ENCODE data around the gene SUPT3H. TPM values are rescaled to one million over a fixed set of nuclear protein-coding genes. Genes with fewer than 3 reads are reported as not detected.

The SUPT3H gene
- total RNA-seq, 1 experiment from 2014 or later, result 3.6 TPM

GRCh38 chr6:44805238-44805846 is 572.4 kb downstream of the SUPT3H start:
- TF ChIP-seq EZH2phosphoT487 (IDR thresholded peaks at IDR 0.05; ENCODE audit: borderline replicate concordance, low read length) (no peak), EZH2 (IDR thresholded peaks at IDR 0.05; ENCODE audit: low read length, unreplicated experiment) (no peak)
- TF ChIP-seq, protein P1, sequence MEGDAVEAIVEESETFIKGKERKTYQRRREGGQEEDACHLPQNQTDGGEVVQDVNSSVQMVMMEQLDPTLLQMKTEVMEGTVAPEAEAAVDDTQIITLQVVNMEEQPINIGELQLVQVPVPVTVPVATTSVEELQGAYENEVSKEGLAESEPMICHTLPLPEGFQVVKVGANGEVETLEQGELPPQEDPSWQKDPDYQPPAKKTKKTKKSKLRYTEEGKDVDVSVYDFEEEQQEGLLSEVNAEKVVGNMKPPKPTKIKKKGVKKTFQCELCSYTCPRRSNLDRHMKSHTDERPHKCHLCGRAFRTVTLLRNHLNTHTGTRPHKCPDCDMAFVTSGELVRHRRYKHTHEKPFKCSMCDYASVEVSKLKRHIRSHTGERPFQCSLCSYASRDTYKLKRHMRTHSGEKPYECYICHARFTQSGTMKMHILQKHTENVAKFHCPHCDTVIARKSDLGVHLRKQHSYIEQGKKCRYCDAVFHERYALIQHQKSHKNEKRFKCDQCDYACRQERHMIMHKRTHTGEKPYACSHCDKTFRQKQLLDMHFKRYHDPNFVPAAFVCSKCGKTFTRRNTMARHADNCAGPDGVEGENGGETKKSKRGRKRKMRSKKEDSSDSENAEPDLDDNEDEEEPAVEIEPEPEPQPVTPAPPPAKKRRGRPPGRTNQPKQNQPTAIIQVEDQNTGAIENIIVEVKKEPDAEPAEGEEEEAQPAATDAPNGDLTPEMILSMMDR (conservative IDR thresholded peaks at IDR 0.05; ENCODE audit: low read depth, low read length), result no peak
- Histone ChIP-seq H3K4me1 (ENCODE audit: insufficient read depth, low read length) (no peaks in the 10 kb centered on the region), H3K79me2 (ENCODE audit: low read length) (no peaks in the 10 kb centered on the region), H3K4me3 (ENCODE audit: low read length) (no peak overlapping the region), H3K9ac (ENCODE audit: low read length) (no peak overlapping the region), H3K27me3 (ENCODE audit: low read length) (peaks cover 11% of the 10 kb centered on the region; the same call in 1 of the 2 replicates), H3K4me2 (ENCODE audit: low read length) (no peak overlapping the region), H2AFZ (ENCODE audit: low read length) (no peak overlapping the region), H3K27ac (ENCODE audit: low read length) (no peak overlapping the region), H3K36me3 (ENCODE audit: low read depth, low read length) (no peaks in the 10 kb centered on the region), H3K9me2 (replicated peaks; ENCODE audit: low read length) (no peaks in the 10 kb centered on the region), H3F3A (ENCODE audit: low read length, unreplicated experiment) (no peaks in the 10 kb centered on the region), H3K9me3 (ENCODE audit: low read length) (no peaks in the 10 kb centered on the region), H4K20me1 (ENCODE audit: low read length) (no peaks in the 10 kb centered on the region)
- DNase-seq (no peak), ATAC-seq (no peak)
- CTCF ChIA-PET, result no interaction called here
- POLR2A ChIA-PET (ENCODE audit: unreplicated experiment), result no interaction called here
- no TSS peak for BruUV-seq (replicated peaks)
- intact Hi-C loops (cut with micrococcal nuclease), result no loop called here

DNA sequence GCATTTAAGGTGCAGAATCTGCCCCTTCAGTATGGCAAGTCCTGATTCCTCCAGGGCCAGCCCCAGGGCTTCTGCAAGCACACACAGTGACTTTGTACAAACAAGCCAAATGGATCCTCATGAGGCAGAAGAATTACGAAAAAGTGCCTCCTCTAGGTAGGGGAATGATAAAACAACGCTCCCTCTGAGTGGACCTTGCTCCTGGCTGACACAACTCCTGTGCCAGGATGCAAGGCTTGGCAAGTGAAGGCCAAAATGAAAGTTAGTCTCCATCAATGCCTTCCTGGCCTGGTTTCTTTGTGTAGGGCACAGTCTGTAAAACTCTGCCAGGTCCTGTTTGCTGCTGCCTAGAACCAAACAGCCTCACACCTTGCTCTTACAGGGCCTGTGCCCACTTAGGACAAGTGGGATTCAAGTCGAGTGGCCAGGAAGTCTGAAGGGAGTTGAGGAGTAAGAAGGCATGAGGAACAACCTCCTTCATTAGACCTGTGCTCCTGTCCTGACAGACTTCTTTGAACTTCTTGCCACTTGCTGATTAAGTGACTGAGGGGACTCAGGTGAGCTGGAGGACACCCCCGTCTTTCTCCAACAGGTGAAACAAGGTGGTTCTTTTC is 573.1 kb downstream of the SUPT3H start:
- no peaks in the 10 kb centered on the region for H3F3A ChIP-seq (ENCODE audit: low read length, unreplicated experiment)
- no peaks in the 10 kb centered on the region for H3K4me1 ChIP-seq (ENCODE audit: insufficient read depth, low read length)
- H3K27ac ChIP-seq (ENCODE audit: low read length), result no peak overlapping the region
- ChIA-PET CTCF (no interaction called here), POLR2A (ENCODE audit: unreplicated experiment) (no interaction called here)
- no peak overlapping the region for H3K4me3 ChIP-seq (ENCODE audit: low read length)
- H4K20me1 ChIP-seq (ENCODE audit: low read length), result no peaks in the 10 kb centered on the region
- peaks cover 15% of the 10 kb centered on the region; the same call in 1 of the 2 replicates for H3K27me3 ChIP-seq (ENCODE audit: low read length)
- H3K9me2 ChIP-seq (replicated peaks; ENCODE audit: low read length), result no peaks in the 10 kb centered on the region
- no TSS peak for BruUV-seq (replicated peaks)
- no peak for DNase-seq
- H3K79me2 ChIP-seq (ENCODE audit: low read length), result no peaks in the 10 kb centered on the region
- no peaks in the 10 kb centered on the region for H3K36me3 ChIP-seq (ENCODE audit: low read depth, low read length)
- no peak for ATAC-seq
- H3K9me3 ChIP-seq (ENCODE audit: low read length), result no peaks in the 10 kb centered on the region
- H3K9ac ChIP-seq (ENCODE audit: low read length), result no peak overlapping the region
- no peak overlapping the region for H3K4me2 ChIP-seq (ENCODE audit: low read length)
- no peak overlapping the region for H2AFZ ChIP-seq (ENCODE audit: low read length)
- no peak for TF ChIP-seq EZH2 (IDR thresholded peaks at IDR 0.05; ENCODE audit: low read length, unreplicated experiment)
- TF ChIP-seq, protein P1 (conservative IDR thresholded peaks at IDR 0.05; ENCODE audit: low read depth, low read length), result no peak
- no peak for TF ChIP-seq EZH2phosphoT487 (IDR thresholded peaks at IDR 0.05; ENCODE audit: borderline replicate concordance, low read length)
- intact Hi-C loops (cut with micrococcal nuclease), result no loop called here

DNA sequence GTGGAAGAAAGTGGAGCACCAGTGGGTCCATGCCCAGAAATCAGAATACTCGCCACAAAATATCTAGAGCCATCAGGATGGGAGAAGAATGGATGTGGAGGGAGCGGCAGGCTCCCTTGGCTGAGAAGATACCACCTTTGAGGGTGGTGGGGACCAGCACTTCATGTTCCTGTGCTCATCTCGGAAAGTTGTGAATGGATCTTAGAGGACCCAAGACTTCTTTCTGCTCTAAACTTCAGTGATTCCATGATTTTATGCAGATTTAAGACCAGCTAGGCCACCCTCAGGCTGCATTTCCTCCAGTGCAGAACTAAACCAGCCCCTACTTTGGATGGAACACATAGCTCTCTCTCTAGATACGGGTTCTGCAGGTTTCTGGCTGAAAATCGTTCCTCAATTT is 573.7 kb downstream of the SUPT3H start:
- intact Hi-C loops (cut with micrococcal nuclease), result no loop called here
- no peak for TF ChIP-seq EZH2 (IDR thresholded peaks at IDR 0.05; ENCODE audit: low read length, unreplicated experiment)
- TF ChIP-seq EZH2phosphoT487 (IDR thresholded peaks at IDR 0.05; ENCODE audit: borderline replicate concordance, low read length), result no peak
- TF ChIP-seq, protein P1 (conservative IDR thresholded peaks at IDR 0.05; ENCODE audit: low read depth, low read length), result no peak
- Histone ChIP-seq H3K27ac (ENCODE audit: low read length) (no peak overlapping the region), H3K27me3 (ENCODE audit: low read length) (peaks cover 20% of the 10 kb centered on the region; the same call in 1 of the 2 replicates), H2AFZ (ENCODE audit: low read length) (no peak overlapping the region), H3K36me3 (ENCODE audit: low read depth, low read length) (no peaks in the 10 kb centered on the region), H3K9me2 (replicated peaks; ENCODE audit: low read length) (no peaks in the 10 kb centered on the region), H3K4me3 (ENCODE audit: low read length) (no peak overlapping the region), H3K9ac (ENCODE audit: low read length) (no peak overlapping the region), H3K79me2 (ENCODE audit: low read length) (no peaks in the 10 kb centered on the region), H3K4me1 (ENCODE audit: insufficient read depth, low read length) (no peaks in the 10 kb centered on the region), H3F3A (ENCODE audit: low read length, unreplicated experiment) (no peaks in the 10 kb centered on the region), H4K20me1 (ENCODE audit: low read length) (no peaks in the 10 kb centered on the region), H3K4me2 (ENCODE audit: low read length) (no peak overlapping the region), H3K9me3 (ENCODE audit: low read length) (no peaks in the 10 kb centered on the region)
- ChIA-PET CTCF (no interaction called here), POLR2A (ENCODE audit: unreplicated experiment) (interaction anchor here (0.6 kb wide), 1 partner anchor 209 kb away, joined by 4 read pairs; no protein-coding TSS in a partner anchor)
- no TSS peak for BruUV-seq (replicated peaks)
- DNase-seq (no peak), ATAC-seq (no peak)

Measured in PC-3 (cell line).